ENCODE data around the gene NIT2.
"Not testable (repeated sequence)": the region's sequence is repeated elsewhere in the genome, so short reads cannot be mapped to it uniquely, and the experiment has no call there.

The NIT2 gene

DNA sequence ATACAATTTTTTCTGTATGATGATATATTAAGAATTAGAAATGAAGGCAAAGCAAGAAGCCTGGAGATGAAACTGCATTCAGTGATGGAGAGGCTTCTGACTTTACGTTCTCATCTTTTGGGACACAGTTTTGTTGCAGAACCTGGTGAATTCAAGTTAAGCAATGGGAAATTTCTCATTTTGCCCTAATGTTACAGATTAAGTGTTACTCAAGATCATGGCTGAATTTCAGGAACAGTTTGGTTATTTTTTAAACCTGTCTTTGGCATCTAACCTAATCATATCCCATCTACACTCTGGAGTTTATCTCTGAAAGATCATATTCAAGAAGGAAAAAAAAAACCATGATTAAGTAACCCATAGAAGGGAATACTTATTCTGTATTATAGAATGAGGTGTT, 6.0 kb downstream of the NIT2 start:
- Histone ChIP-seq H3K4ac (ENCODE audit: low read depth, low read length) (no peak overlapping the region), H4K91ac (ENCODE audit: low read depth, low read length) (no peak overlapping the region), H3K4me2 (ENCODE audit: low read length) (no peak overlapping the region), H3K4me3 (ENCODE audit: low read depth, low read length) (no peak overlapping the region), H3K14ac (ENCODE audit: low read length) (no peak overlapping the region), H2BK12ac (ENCODE audit: low read length) (no peak overlapping the region), H2BK120ac (ENCODE audit: insufficient read depth, low read length, poor library complexity) (no peak overlapping the region), H3K23ac (ENCODE audit: low read length) (no peak overlapping the region), H3K36me3 (ENCODE audit: control insufficient read depth in 1 of 2, insufficient read depth in 2 of 2, low read length in 2 of 2) (peaks cover 7 to 11% of the 10 kb centered on the region in 2 experiments), H2BK5ac (ENCODE audit: low read depth, low read length, poor library complexity) (no peak overlapping the region), H4K8ac (ENCODE audit: low read depth, low read length) (no peak overlapping the region), H2AK5ac (ENCODE audit: low read length) (no peak overlapping the region), H3K27me3 (ENCODE audit: insufficient read depth, low read length) (no peaks in the 10 kb centered on the region), H3K9ac (ENCODE audit: low read length) (no peak overlapping the region), H3K4me1 (ENCODE audit: control insufficient read depth in 1 of 2, insufficient read depth in 2 of 2, low read length in 2 of 2) (peaks cover 0 to 1% of the 10 kb centered on the region in 2 experiments), H2AFZ (ENCODE audit: insufficient read depth, low read length, poor library complexity) (no peak overlapping the region), H3K79me2 (ENCODE audit: control insufficient read depth, insufficient read depth, low read length, poor library complexity) (no peaks in the 10 kb centered on the region), H3K79me1 (ENCODE audit: low read length) (no peaks in the 10 kb centered on the region), H4K12ac (ENCODE audit: low read depth, low read length) (no peak overlapping the region), H3K18ac (ENCODE audit: low read length) (no peak overlapping the region), H3K9me3 (ENCODE audit: insufficient read depth, low read depth, low read length) (no peaks in the 10 kb centered on the region), H3K27ac (ENCODE audit: low read depth, low read length) (no peak overlapping the region)
- no peak for DNase-seq
- WGBS (ENCODE audit: extremely low coverage, insufficient coverage, insufficient read length), result no CpG with 5 or more reads among the region's 1 CpG

DNA sequence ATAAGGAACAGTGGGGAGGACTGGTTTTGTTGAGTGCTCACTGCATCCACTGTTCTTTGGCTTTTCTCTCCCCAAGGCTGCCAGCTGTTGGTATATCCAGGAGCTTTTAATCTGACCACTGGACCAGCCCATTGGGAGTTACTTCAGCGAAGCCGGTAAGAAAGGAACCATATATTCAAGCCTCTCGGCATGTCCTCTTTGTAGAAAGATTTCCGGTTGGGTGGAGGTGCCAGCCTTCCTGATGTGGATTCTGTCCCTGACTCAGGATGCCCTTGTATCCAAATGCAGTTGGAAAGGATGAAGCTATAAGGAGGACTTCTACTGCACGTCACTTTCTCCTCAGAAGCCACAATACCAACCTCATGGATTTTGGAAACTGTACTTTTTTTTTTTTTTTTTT, 14.2 kb downstream of the NIT2 start:
- Histone ChIP-seq H3K79me1 (ENCODE audit: low read length) (no peaks in the 10 kb centered on the region), H3K9me3 (ENCODE audit: insufficient read depth, low read depth, low read length) (no peaks in the 10 kb centered on the region), H3K36me3 (ENCODE audit: control insufficient read depth in 1 of 2, insufficient read depth in 2 of 2, low read length in 2 of 2) (peaks cover 14 to 21% of the 10 kb centered on the region in 2 experiments), H2BK5ac (ENCODE audit: low read depth, low read length, poor library complexity) (no peak overlapping the region), H3K23ac (ENCODE audit: low read length) (no peak overlapping the region), H3K4me3 (ENCODE audit: low read depth, low read length) (no peak overlapping the region), H2AK5ac (ENCODE audit: low read length) (no peak overlapping the region), H2BK120ac (ENCODE audit: insufficient read depth, low read length, poor library complexity) (no peak overlapping the region), H3K27me3 (ENCODE audit: insufficient read depth, low read length) (no peaks in the 10 kb centered on the region), H3K14ac (ENCODE audit: low read length) (no peak overlapping the region), H3K9ac (ENCODE audit: low read length) (no peak overlapping the region), H3K4me1 (ENCODE audit: control insufficient read depth in 1 of 2, insufficient read depth in 2 of 2, low read length in 2 of 2) (no peaks in the 10 kb centered on the region), H3K4me2 (ENCODE audit: low read length) (no peak overlapping the region), H2AFZ (ENCODE audit: insufficient read depth, low read length, poor library complexity) (no peak overlapping the region), H3K18ac (ENCODE audit: low read length) (no peak overlapping the region), H4K91ac (ENCODE audit: low read depth, low read length) (no peak overlapping the region), H2BK12ac (ENCODE audit: low read length) (no peak overlapping the region), H3K79me2 (ENCODE audit: control insufficient read depth, insufficient read depth, low read length, poor library complexity) (no peaks in the 10 kb centered on the region), H3K27ac (ENCODE audit: low read depth, low read length) (no peak overlapping the region), H4K12ac (ENCODE audit: low read depth, low read length) (no peak overlapping the region), H4K8ac (ENCODE audit: low read depth, low read length) (no peak overlapping the region), H3K4ac (ENCODE audit: low read depth, low read length) (no peak overlapping the region)
- WGBS (ENCODE audit: extremely low coverage, insufficient coverage, insufficient read length), result no CpG with 5 or more reads among the region's 5 CpGs
- DNase-seq, result no peak

DNA sequence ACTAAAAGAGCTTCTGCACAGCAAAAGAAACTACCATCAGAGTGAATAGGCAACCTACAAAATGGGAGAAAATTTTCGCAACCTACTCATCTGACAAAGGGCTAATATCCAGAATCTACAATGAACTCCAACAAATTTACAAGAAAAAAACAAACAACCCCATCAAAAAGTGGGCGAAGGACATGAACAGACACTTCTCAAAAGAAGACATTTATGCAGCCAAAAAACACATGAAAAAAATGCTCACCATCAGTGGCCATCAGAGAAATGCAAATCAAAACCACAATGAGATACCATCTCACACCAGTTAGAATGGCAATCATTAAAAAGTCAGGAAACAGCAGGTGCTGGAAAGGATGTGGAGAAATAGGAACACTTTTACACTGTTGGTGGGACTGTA, 17.2 kb downstream of the NIT2 start:
- H2AK5ac ChIP-seq (ENCODE audit: low read length); DNase-seq; H4K91ac ChIP-seq (ENCODE audit: low read depth, low read length); H3K14ac ChIP-seq (ENCODE audit: low read length); H3K79me2 ChIP-seq (ENCODE audit: control insufficient read depth, insufficient read depth, low read length, poor library complexity); H3K23ac ChIP-seq (ENCODE audit: low read length); H3K4me2 ChIP-seq (ENCODE audit: low read length); H3K4ac ChIP-seq (ENCODE audit: low read depth, low read length); H3K27me3 ChIP-seq (ENCODE audit: insufficient read depth, low read length); H2BK5ac ChIP-seq (ENCODE audit: low read depth, low read length, poor library complexity); H2AFZ ChIP-seq (ENCODE audit: insufficient read depth, low read length, poor library complexity); H3K18ac ChIP-seq (ENCODE audit: low read length); H3K9ac ChIP-seq (ENCODE audit: low read length); H3K9me3 ChIP-seq (ENCODE audit: insufficient read depth, low read depth, low read length); H2BK120ac ChIP-seq (ENCODE audit: insufficient read depth, low read length, poor library complexity); H3K27ac ChIP-seq (ENCODE audit: low read depth, low read length); H3K4me3 ChIP-seq (ENCODE audit: low read depth, low read length); H2BK12ac ChIP-seq (ENCODE audit: low read length); H3K79me1 ChIP-seq (ENCODE audit: low read length); H4K12ac ChIP-seq (ENCODE audit: low read depth, low read length); H3K4me1 ChIP-seq (ENCODE audit: control insufficient read depth in 1 of 2, insufficient read depth in 2 of 2, low read length in 2 of 2); H4K8ac ChIP-seq (ENCODE audit: low read depth, low read length): not testable (repeated sequence)
- WGBS (ENCODE audit: extremely low coverage, insufficient coverage, insufficient read length), result no CpG with 5 or more reads among the region's 2 CpGs
- peaks cover 17 to 34% of the 10 kb centered on the region in 2 experiments for H3K36me3 ChIP-seq (ENCODE audit: control insufficient read depth in 1 of 2, insufficient read depth in 2 of 2, low read length in 2 of 2)

DNA sequence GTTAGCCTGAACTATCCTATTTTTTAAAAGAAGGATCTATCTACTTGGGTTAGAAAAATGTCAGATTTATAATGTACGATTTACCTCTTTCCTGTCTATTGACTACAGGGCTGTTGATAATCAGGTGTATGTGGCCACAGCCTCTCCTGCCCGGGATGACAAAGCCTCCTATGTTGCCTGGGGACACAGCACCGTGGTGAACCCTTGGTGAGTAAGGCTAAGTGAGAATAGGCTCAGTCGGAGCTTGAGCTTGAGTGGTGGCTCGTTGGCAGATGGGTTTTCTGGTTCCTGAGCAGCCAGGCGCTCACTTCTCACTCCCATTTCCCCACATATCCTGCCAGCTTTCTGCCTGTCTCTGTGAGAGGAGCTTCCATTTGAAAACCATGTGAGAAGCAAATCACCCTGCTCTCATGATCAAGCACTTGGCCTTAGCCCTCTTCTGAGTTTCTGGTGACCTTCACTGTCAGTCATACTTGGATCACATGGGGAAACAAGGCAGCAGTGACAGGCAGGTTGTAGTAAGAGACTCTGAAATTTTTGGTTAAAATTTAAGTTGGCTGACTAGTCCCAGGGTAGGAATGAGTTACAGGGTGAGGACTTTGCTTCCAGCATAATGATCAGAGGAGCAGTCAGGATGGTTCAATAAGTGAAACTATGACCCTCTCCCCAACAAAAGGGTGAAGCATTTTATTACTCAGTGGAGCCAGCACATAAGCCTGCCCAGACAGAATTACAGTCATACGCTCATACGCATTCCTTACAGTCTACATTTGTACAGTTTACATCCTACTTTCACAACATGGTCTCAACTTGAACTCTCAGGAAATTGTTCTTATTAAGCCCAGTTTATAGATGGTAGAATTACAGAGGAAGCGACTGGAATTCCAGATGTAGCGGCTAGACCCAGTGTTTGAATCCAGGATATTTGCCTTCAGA, 18.0 kb downstream of the NIT2 start:
- no peak overlapping the region for H2BK120ac ChIP-seq (ENCODE audit: insufficient read depth, low read length, poor library complexity)
- no peak overlapping the region for H2BK12ac ChIP-seq (ENCODE audit: low read length)
- no peaks in the 10 kb centered on the region for H3K79me2 ChIP-seq (ENCODE audit: control insufficient read depth, insufficient read depth, low read length, poor library complexity)
- H3K9ac ChIP-seq (ENCODE audit: low read length), result no peak overlapping the region
- no peaks in the 10 kb centered on the region for H3K27me3 ChIP-seq (ENCODE audit: insufficient read depth, low read length)
- H3K9me3 ChIP-seq (ENCODE audit: insufficient read depth, low read depth, low read length), result no peaks in the 10 kb centered on the region
- peaks cover 16 to 34% of the 10 kb centered on the region in 2 experiments for H3K36me3 ChIP-seq (ENCODE audit: control insufficient read depth in 1 of 2, insufficient read depth in 2 of 2, low read length in 2 of 2)
- no peak overlapping the region for H3K18ac ChIP-seq (ENCODE audit: low read length)
- no peaks in the 10 kb centered on the region for H3K4me1 ChIP-seq (ENCODE audit: control insufficient read depth in 1 of 2, insufficient read depth in 2 of 2, low read length in 2 of 2)
- no peak overlapping the region for H4K91ac ChIP-seq (ENCODE audit: low read depth, low read length)
- H2AFZ ChIP-seq (ENCODE audit: insufficient read depth, low read length, poor library complexity), result no peak overlapping the region
- H4K12ac ChIP-seq (ENCODE audit: low read depth, low read length), result no peak overlapping the region
- H3K4me3 ChIP-seq (ENCODE audit: low read depth, low read length), result no peak overlapping the region
- DNase-seq, result peak in 1 of 2 donors; percentile 42
- H3K27ac ChIP-seq (ENCODE audit: low read depth, low read length), result no peak overlapping the region
- no peak overlapping the region for H2BK5ac ChIP-seq (ENCODE audit: low read depth, low read length, poor library complexity)
- H3K14ac ChIP-seq (ENCODE audit: low read length), result no peak overlapping the region
- no peak overlapping the region for H3K23ac ChIP-seq (ENCODE audit: low read length)
- H3K4me2 ChIP-seq (ENCODE audit: low read length), result no peak overlapping the region
- no peak overlapping the region for H2AK5ac ChIP-seq (ENCODE audit: low read length)
- H3K4ac ChIP-seq (ENCODE audit: low read depth, low read length), result no peak overlapping the region
- no peak overlapping the region for H4K8ac ChIP-seq (ENCODE audit: low read depth, low read length)
- WGBS (ENCODE audit: extremely low coverage, insufficient coverage, insufficient read length), result no CpG with 5 or more reads among the region's 10 CpGs
- H3K79me1 ChIP-seq (ENCODE audit: low read length), result no peaks in the 10 kb centered on the region
